DMS53 treated with DMSO at 0.1 percent for 48 hours (cell line): ENCODE data around the gene GTF3C2.
"Not testable (repeated sequence)": the region's sequence is repeated elsewhere in the genome, so short reads cannot be mapped to it uniquely, and the experiment has no call there.

Experiments
- DNase-seq: peaks from one replicate; lab custom pipeline; 2025; ENCODE audit not compliant: unreplicated experiment; lab: John Stamatoyannopoulos, UW

GTF3C2 gene

GRCh38 chr2:27303093-27304025, 53.2 kb downstream of the GTF3C2 start:
- peak; percentile 63 for DNase-seq

GRCh38 chr2:27300606-27301005, 56.0 kb downstream of the GTF3C2 start:
- DNase-seq, result not testable (repeated sequence)

- no peak for DNase-seq
Measured at GRCh38 chr2:27298391-27299080, 58.0 kb downstream of the GTF3C2 start.

GRCh38 chr2:27297195-27297594, 59.4 kb downstream of the GTF3C2 start:
- DNase-seq, result no peak

- no peak for DNase-seq
Measured at GRCh38 chr2:27296481-27296880, 60.1 kb downstream of the GTF3C2 start.

GRCh38 chr2:27294928-27295327, 61.6 kb downstream of the GTF3C2 start:
- no peak for DNase-seq

- DNase-seq, result no peak
Measured at GRCh38 chr2:27291865-27292264, 64.7 kb downstream of the GTF3C2 start.

- no peak for DNase-seq
Measured at GRCh38 chr2:27290549-27290948, 66.0 kb downstream of the GTF3C2 start.

GRCh38 chr2:27288610-27289009, 68.0 kb downstream of the GTF3C2 start:
- no peak for DNase-seq

GRCh38 chr2:27285481-27285880, 71.1 kb downstream of the GTF3C2 start:
- no peak for DNase-seq

- DNase-seq, result no peak
Measured at GRCh38 chr2:27284996-27285395, 71.6 kb downstream of the GTF3C2 start.

- no peak for DNase-seq
Measured at GRCh38 chr2:27282892-27283291, 73.7 kb downstream of the GTF3C2 start.

- no peak for DNase-seq
Measured at GRCh38 chr2:27281855-27282559, 74.6 kb downstream of the GTF3C2 start, which contains the start of gene TRIM54. Gene TRIM54 (plus strand): TSS chr2:27282429. CDS start chr2:27282732, 303 bp downstream.

- DNase-seq, result no peak
Measured at GRCh38 chr2:27281442-27281841, 75.1 kb downstream of the GTF3C2 start.

- DNase-seq, result no peak
Measured at GRCh38 chr2:27280826-27281225, 75.7 kb downstream of the GTF3C2 start.

- no peak for DNase-seq
Measured at GRCh38 chr2:27278010-27278409, 78.6 kb downstream of the GTF3C2 start.
